ENCODE results near the gene KRT1.

The KRT1 gene

GRCh38 chr12:52632656-52633055 is 47.6 kb downstream of the KRT1 start:
- no peak for FAIRE-seq

- no peak for FAIRE-seq
Measured at GRCh38 chr12:52631676-52632459, 48.3 kb downstream of the KRT1 start.

- FAIRE-seq, result no peak
Measured at GRCh38 chr12:52631264-52631663, 48.9 kb downstream of the KRT1 start.

- FAIRE-seq, result no peak
Measured at GRCh38 chr12:52630599-52631200, 49.5 kb downstream of the KRT1 start.

GRCh38 chr12:52630008-52630500 is 50.2 kb downstream of the KRT1 start:
- FAIRE-seq, result no peak

- no peak for FAIRE-seq
Measured at GRCh38 chr12:52629281-52630007, 50.8 kb downstream of the KRT1 start.

GRCh38 chr12:52628841-52629240 is 51.4 kb downstream of the KRT1 start:
- no peak for FAIRE-seq

- FAIRE-seq, result no peak
Measured at GRCh38 chr12:52628111-52628507, 52.1 kb downstream of the KRT1 start.

- no peak for FAIRE-seq
Measured at GRCh38 chr12:52627395-52628110, 52.7 kb downstream of the KRT1 start.
